Measurements from ENCODE around the gene TREML2.

Gene TREML2

DNA sequence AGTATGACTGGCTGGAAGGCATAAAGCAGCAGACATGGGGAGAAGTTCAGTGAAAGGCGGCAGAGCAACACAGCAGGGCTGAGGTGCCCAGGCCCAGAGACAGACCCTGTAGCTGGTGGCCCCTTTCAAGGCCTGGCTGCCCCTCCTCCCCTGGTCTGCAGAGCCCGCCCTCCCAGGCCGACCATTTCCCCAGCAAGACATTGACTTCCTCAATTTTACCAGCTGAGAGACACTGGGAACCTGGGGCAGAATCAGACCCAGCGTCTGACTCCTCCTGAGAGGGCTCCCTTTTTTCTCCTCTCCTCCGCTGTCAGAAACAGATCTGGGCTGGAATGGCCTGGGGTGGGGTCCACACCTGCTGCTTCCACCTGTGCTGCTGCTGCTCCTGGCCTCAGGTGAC, 27.1 kb upstream of the TREML2 start, which contains the start of gene TREML4:
Gene TREML4 (plus strand): TSS at position 254 of the 400 bp plus-strand sequence. CDS start 79 bp downstream, at position 333.
- TF ChIP-seq, protein P1, sequence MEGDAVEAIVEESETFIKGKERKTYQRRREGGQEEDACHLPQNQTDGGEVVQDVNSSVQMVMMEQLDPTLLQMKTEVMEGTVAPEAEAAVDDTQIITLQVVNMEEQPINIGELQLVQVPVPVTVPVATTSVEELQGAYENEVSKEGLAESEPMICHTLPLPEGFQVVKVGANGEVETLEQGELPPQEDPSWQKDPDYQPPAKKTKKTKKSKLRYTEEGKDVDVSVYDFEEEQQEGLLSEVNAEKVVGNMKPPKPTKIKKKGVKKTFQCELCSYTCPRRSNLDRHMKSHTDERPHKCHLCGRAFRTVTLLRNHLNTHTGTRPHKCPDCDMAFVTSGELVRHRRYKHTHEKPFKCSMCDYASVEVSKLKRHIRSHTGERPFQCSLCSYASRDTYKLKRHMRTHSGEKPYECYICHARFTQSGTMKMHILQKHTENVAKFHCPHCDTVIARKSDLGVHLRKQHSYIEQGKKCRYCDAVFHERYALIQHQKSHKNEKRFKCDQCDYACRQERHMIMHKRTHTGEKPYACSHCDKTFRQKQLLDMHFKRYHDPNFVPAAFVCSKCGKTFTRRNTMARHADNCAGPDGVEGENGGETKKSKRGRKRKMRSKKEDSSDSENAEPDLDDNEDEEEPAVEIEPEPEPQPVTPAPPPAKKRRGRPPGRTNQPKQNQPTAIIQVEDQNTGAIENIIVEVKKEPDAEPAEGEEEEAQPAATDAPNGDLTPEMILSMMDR (IDR thresholded peaks at IDR 0.05; ENCODE audit: low read depth, low read length) = no peak
- DNase-seq = no peak
- Histone ChIP-seq H3K9me3 (ENCODE audit: severe bottlenecking) (no peaks in the 10 kb centered on the region), H3K27ac (no peak within 1 kb of the TSS), H3K4me3 (ENCODE audit: low read depth, low read length) (no peak within 1 kb of the TSS), H3K27me3 (ENCODE audit: insufficient read depth, low read depth, severe bottlenecking) (peaks cover 6% of the 10 kb centered on the region), H3K36me3 (no peaks in the 10 kb centered on the region)

DNA sequence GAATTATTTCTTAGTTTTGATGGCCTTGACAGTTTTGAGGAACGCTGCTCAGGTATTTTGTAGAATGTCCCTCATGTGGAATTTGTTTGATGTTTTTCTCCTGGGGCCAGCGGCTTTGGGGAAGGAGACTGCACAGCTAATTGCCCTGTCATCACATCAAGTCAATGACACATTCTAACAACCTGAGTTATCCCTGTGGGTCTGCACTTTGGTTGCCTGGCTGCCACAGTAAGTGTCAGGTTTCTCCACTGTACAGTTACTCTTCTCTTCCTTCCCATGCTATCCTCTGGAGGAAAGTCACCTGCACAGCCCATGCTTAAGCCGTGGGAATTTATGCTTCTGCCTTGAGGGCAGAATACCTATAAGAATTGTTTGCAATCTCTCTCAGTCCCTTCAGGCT, 25.8 kb upstream of the TREML2 start:
- Histone ChIP-seq H3K9me3 (ENCODE audit: severe bottlenecking) (no peaks in the 10 kb centered on the region), H3K4me3 (ENCODE audit: low read depth, low read length) (no peak overlapping the region), H3K27ac (no peak overlapping the region), H3K27me3 (ENCODE audit: insufficient read depth, low read depth, severe bottlenecking) (peaks cover 3% of the 10 kb centered on the region), H3K36me3 (no peaks in the 10 kb centered on the region)
- TF ChIP-seq, protein P1 (IDR thresholded peaks at IDR 0.05; ENCODE audit: low read depth, low read length) = no peak
- no peak for DNase-seq

DNA sequence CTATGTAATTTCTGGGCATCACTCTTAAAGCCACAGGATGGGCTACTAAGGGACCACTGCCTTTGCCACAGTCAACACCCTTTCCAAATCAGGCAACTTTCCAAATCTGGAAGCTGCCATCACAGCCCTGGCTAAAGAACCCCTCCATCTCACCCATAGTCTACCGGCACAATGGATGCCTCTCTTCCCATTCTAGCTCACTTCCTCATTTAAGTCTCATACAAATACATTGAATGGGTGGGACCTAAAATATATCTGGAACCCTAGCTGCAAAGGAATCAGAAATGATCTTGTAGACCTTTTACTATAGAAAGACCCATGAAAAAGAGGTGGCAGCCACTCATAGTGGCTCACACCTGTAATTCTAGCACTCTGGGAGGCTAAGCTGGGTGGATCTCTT, 23.9 kb upstream of the TREML2 start:
- peaks cover 3% of the 10 kb centered on the region for H3K27me3 ChIP-seq (ENCODE audit: insufficient read depth, low read depth, severe bottlenecking)
- no peak overlapping the region for H3K4me3 ChIP-seq (ENCODE audit: low read depth, low read length)
- H3K36me3 ChIP-seq = no peaks in the 10 kb centered on the region
- TF ChIP-seq, protein P1 (IDR thresholded peaks at IDR 0.05; ENCODE audit: low read depth, low read length) = no peak
- DNase-seq = no peak
- no peak overlapping the region for H3K27ac ChIP-seq
- peaks cover 6% of the 10 kb centered on the region for H3K9me3 ChIP-seq (ENCODE audit: severe bottlenecking)

- H3K9me3 ChIP-seq (ENCODE audit: severe bottlenecking) = peaks cover 6% of the 10 kb centered on the region
- TF ChIP-seq, protein P1 (IDR thresholded peaks at IDR 0.05; ENCODE audit: low read depth, low read length) = no peak
- no peak for DNase-seq
- H3K27me3 ChIP-seq (ENCODE audit: insufficient read depth, low read depth, severe bottlenecking) = peaks cover 3% of the 10 kb centered on the region
- no peaks in the 10 kb centered on the region for H3K36me3 ChIP-seq
- H3K4me3 ChIP-seq (ENCODE audit: low read depth, low read length) = no peak overlapping the region
- H3K27ac ChIP-seq = no peak overlapping the region
Observed at GRCh38 chr6:41222513-41222912, 21.6 kb upstream of the TREML2 start.

DNA sequence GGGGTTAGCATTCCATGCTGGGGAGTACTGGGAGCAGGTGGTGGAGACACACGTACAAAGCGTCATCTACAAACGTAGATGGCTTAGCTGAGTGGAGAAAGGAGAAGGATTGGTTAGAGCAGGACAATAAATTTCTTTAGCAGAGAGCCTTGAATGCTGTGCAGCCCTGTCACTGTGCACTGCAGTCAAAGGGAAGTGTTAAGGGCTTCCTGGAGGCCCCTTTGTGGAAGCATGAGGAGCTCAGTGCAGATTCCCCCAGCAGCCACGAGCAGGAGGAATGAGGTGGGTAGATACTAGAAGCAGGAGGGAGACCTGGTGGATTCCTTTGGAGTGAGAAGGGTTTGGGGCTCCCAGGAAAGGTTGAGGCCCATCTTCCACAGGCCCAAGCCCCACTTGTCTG, 21.1 kb upstream of the TREML2 start:
- Histone ChIP-seq H3K27me3 (ENCODE audit: insufficient read depth, low read depth, severe bottlenecking) (peaks cover 3% of the 10 kb centered on the region), H3K27ac (no peak overlapping the region), H3K9me3 (ENCODE audit: severe bottlenecking) (peaks cover 6% of the 10 kb centered on the region), H3K4me3 (ENCODE audit: low read depth, low read length) (no peak overlapping the region), H3K36me3 (no peaks in the 10 kb centered on the region)
- no peak for DNase-seq
- TF ChIP-seq, protein P1 (IDR thresholded peaks at IDR 0.05; ENCODE audit: low read depth, low read length) = no peak

- Histone ChIP-seq H3K36me3 (no peaks in the 10 kb centered on the region), H3K27me3 (ENCODE audit: insufficient read depth, low read depth, severe bottlenecking) (peaks cover 6% of the 10 kb centered on the region), H3K9me3 (ENCODE audit: severe bottlenecking) (peaks cover 14% of the 10 kb centered on the region), H3K27ac (no peak overlapping the region), H3K4me3 (ENCODE audit: low read depth, low read length) (no peak overlapping the region)
- TF ChIP-seq, protein P1 (IDR thresholded peaks at IDR 0.05; ENCODE audit: low read depth, low read length) = no peak
- no peak for DNase-seq
Observed at GRCh38 chr6:41216616-41217015, 15.7 kb upstream of the TREML2 start.

Data from WERI-Rb-1 (cell line).